Activated T-helper 2 cell treated with anti-CD3 and anti-CD28 coated beads, Interferon-gamma antibody, Interleukin-2, Interleukin-4, amounts not matched to agents 10 μg/mL and 5 μg/mL and 100 μg/mL, durations not matched to agents 14 hours and 24 hours and 36 hours (primary cell): ENCODE measurements around the gene PPP1R13B. TPM values are rescaled to one million over a fixed set of nuclear protein-coding genes. Genes with fewer than 3 reads are reported as not detected.

Source experiments
- DNase-seq: peaks from one replicate; pipeline ENCODE4 v3.0.0; 2021; ENCODE audit warnings: low spot score
- H3K27ac Mint-ChIP-seq: one replicate; pipeline ENCODE4 v1.8.0; 2021; ENCODE audit warnings: mixed read lengths
- H3K27me3 Mint-ChIP-seq: one replicate; pipeline ENCODE4 v1.8.0; 2021; ENCODE audit warnings: low read depth, mixed read lengths
- H3K36me3 Mint-ChIP-seq: one replicate; pipeline ENCODE4 v1.8.0; 2021; ENCODE audit warnings: low read depth, mixed read lengths
- H3K4me1 Mint-ChIP-seq: one replicate; pipeline ENCODE4 v1.8.0; 2021; ENCODE audit warnings: low read depth, mixed read lengths
- H3K4me3 Mint-ChIP-seq: one replicate; pipeline ENCODE4 v1.8.0; 2021; ENCODE audit warnings: low read depth, mild to moderate bottlenecking, moderate library complexity, mixed read lengths
- H3K9me3 Mint-ChIP-seq: one replicate; pipeline ENCODE4 v1.8.0; 2021; ENCODE audit warnings: mixed read lengths
- intact Hi-C: fragments of 100-400 bp; cut with micrococcal nuclease; formaldehyde crosslinking; loops from one replicate; pipeline ENCODE4 v1.15.1; 2023
- total RNA-seq: library from RNA; stranded (reverse); gene quantifications from 2 replicates; pipeline ENCODE4 v1.2.3, GENCODE V29; 2022

PPP1R13B gene
- total RNA-seq, 1 donor from 2014 or later = 7.8 TPM

- no peak overlapping the region for H3K27ac Mint-ChIP-seq
- no peaks in the 10 kb centered on the region for H3K9me3 Mint-ChIP-seq
- H3K4me1 Mint-ChIP-seq = no peaks in the 10 kb centered on the region
- H3K36me3 Mint-ChIP-seq = peaks cover 4% of the 10 kb centered on the region
- no peak overlapping the region for H3K4me3 Mint-ChIP-seq
- H3K27me3 Mint-ChIP-seq = no peaks in the 10 kb centered on the region
- DNase-seq = no peak
- intact Hi-C loops = no loop called here
These were observed 111.4 kb downstream of the PPP1R13B start for GRCh38 chr14:103735815-103736545.

GRCh38 chr14:103735439-103735814 is 111.9 kb downstream of the PPP1R13B start:
- no peak overlapping the region for H3K27ac Mint-ChIP-seq
- no peaks in the 10 kb centered on the region for H3K9me3 Mint-ChIP-seq
- no peaks in the 10 kb centered on the region for H3K4me1 Mint-ChIP-seq
- no peak overlapping the region for H3K4me3 Mint-ChIP-seq
- peaks cover 4% of the 10 kb centered on the region for H3K36me3 Mint-ChIP-seq
- intact Hi-C loops = no loop called here
- no peaks in the 10 kb centered on the region for H3K27me3 Mint-ChIP-seq
- DNase-seq = no peak

GRCh38 chr14:103735022-103735421 is 112.4 kb downstream of the PPP1R13B start:
- no peak for DNase-seq
- Mint-ChIP-seq H3K36me3 (peaks cover 4% of the 10 kb centered on the region), H3K4me1 (no peaks in the 10 kb centered on the region), H3K4me3 (no peak overlapping the region), H3K9me3 (no peaks in the 10 kb centered on the region), H3K27ac (no peak overlapping the region), H3K27me3 (no peaks in the 10 kb centered on the region)
- intact Hi-C loops = no loop called here

- Mint-ChIP-seq H3K36me3 (peaks cover 10% of the 10 kb centered on the region), H3K4me3 (no peak overlapping the region), H3K9me3 (no peaks in the 10 kb centered on the region), H3K27ac (no peak overlapping the region), H3K4me1 (no peaks in the 10 kb centered on the region), H3K27me3 (no peaks in the 10 kb centered on the region)
- intact Hi-C loops = no loop called here
- no peak for DNase-seq
These were observed 113.1 kb downstream of the PPP1R13B start for GRCh38 chr14:103734081-103734888.

GRCh38 chr14:103733651-103734050 is 113.7 kb downstream of the PPP1R13B start:
- no peaks in the 10 kb centered on the region for H3K27me3 Mint-ChIP-seq
- H3K4me1 Mint-ChIP-seq = no peaks in the 10 kb centered on the region
- no peak for DNase-seq
- intact Hi-C loops = no loop called here
- no peak overlapping the region for H3K4me3 Mint-ChIP-seq
- peaks cover 16% of the 10 kb centered on the region for H3K36me3 Mint-ChIP-seq
- H3K27ac Mint-ChIP-seq = no peak overlapping the region
- no peaks in the 10 kb centered on the region for H3K9me3 Mint-ChIP-seq

- Mint-ChIP-seq H3K36me3 (peaks cover 19% of the 10 kb centered on the region), H3K27me3 (no peaks in the 10 kb centered on the region), H3K9me3 (no peaks in the 10 kb centered on the region), H3K4me3 (no peak overlapping the region), H3K4me1 (no peaks in the 10 kb centered on the region), H3K27ac (no peak overlapping the region)
- intact Hi-C loops = no loop called here
- DNase-seq = no peak
These were observed 114.3 kb downstream of the PPP1R13B start for GRCh38 chr14:103732868-103733620.

- intact Hi-C loops = no loop called here
- no peak overlapping the region for H3K27ac Mint-ChIP-seq
- no peaks in the 10 kb centered on the region for H3K4me1 Mint-ChIP-seq
- H3K27me3 Mint-ChIP-seq = no peaks in the 10 kb centered on the region
- H3K9me3 Mint-ChIP-seq = no peaks in the 10 kb centered on the region
- DNase-seq = no peak
- H3K36me3 Mint-ChIP-seq = peaks cover 19% of the 10 kb centered on the region
- no peak overlapping the region for H3K4me3 Mint-ChIP-seq
These were observed 115.2 kb downstream of the PPP1R13B start for GRCh38 chr14:103731916-103732867.

- no peaks in the 10 kb centered on the region for H3K27me3 Mint-ChIP-seq
- H3K36me3 Mint-ChIP-seq = peaks cover 19% of the 10 kb centered on the region
- H3K9me3 Mint-ChIP-seq = no peaks in the 10 kb centered on the region
- no peak overlapping the region for H3K27ac Mint-ChIP-seq
- intact Hi-C loops = no loop called here
- DNase-seq = no peak
- no peaks in the 10 kb centered on the region for H3K4me1 Mint-ChIP-seq
- no peak overlapping the region for H3K4me3 Mint-ChIP-seq
These were observed 115.9 kb downstream of the PPP1R13B start for GRCh38 chr14:103731481-103731880.

- Mint-ChIP-seq H3K9me3 (no peaks in the 10 kb centered on the region), H3K27me3 (no peaks in the 10 kb centered on the region), H3K36me3 (peaks cover 19% of the 10 kb centered on the region), H3K4me3 (no peak overlapping the region), H3K27ac (no peak overlapping the region), H3K4me1 (no peaks in the 10 kb centered on the region)
- DNase-seq = no peak
- intact Hi-C loops = no loop called here
These were observed 116.8 kb downstream of the PPP1R13B start for GRCh38 chr14:103730490-103731035.

- DNase-seq = no peak
- intact Hi-C loops = no loop called here
- Mint-ChIP-seq H3K9me3 (no peaks in the 10 kb centered on the region), H3K4me3 (no peak overlapping the region), H3K36me3 (peaks cover 19% of the 10 kb centered on the region), H3K4me1 (no peaks in the 10 kb centered on the region), H3K27me3 (no peaks in the 10 kb centered on the region), H3K27ac (no peak overlapping the region)
These were observed 117.6 kb downstream of the PPP1R13B start for GRCh38 chr14:103729496-103730448.

GRCh38 chr14:103728721-103729120 is 118.7 kb downstream of the PPP1R13B start:
- Mint-ChIP-seq H3K4me1 (no peaks in the 10 kb centered on the region), H3K9me3 (no peaks in the 10 kb centered on the region), H3K36me3 (peaks cover 19% of the 10 kb centered on the region), H3K4me3 (no peak overlapping the region), H3K27me3 (no peaks in the 10 kb centered on the region), H3K27ac (no peak overlapping the region)
- DNase-seq = no peak
- intact Hi-C loops = no loop called here
